Measurements from ENCODE around the gene PSKH1. TPM values are rescaled to one million over a fixed set of nuclear protein-coding genes. Genes with fewer than 3 reads are reported as not detected.

The PSKH1 gene
- total RNA-seq, 1 experiment from 2014 or later = 2.3 TPM

- DNase-seq (ENCODE audit: low read depth) = no peak
Observed at GRCh38 chr16:67940446-67941089, 47.5 kb downstream of the PSKH1 start.

GRCh38 chr16:67941469-67942199, 48.6 kb downstream of the PSKH1 start:
- no peak for DNase-seq (ENCODE audit: low read depth)

- DNase-seq (ENCODE audit: low read depth) = peak; percentile 38
Observed at GRCh38 chr16:67942200-67942509, 49.1 kb downstream of the PSKH1 start.

GRCh38 chr16:67942510-67943255, 49.6 kb downstream of the PSKH1 start:
- DNase-seq (ENCODE audit: low read depth) = no peak

GRCh38 chr16:67943256-67943618, 50.2 kb downstream of the PSKH1 start:
- DNase-seq (ENCODE audit: low read depth) = no peak

GRCh38 chr16:67943619-67944504, 50.8 kb downstream of the PSKH1 start, which contains the start of gene LCAT:
TSS of gene LCAT (minus strand) at chr16:67944120. CDS start at chr16:67944101, 19 bp downstream.
- no peak for DNase-seq (ENCODE audit: low read depth)

GRCh38 chr16:67944690-67945391, 51.8 kb downstream of the PSKH1 start:
- no peak for DNase-seq (ENCODE audit: low read depth)

GRCh38 chr16:67945392-67945933, 52.4 kb downstream of the PSKH1 start:
- no peak for DNase-seq (ENCODE audit: low read depth)

GRCh38 chr16:67946128-67946569, 53.1 kb downstream of the PSKH1 start:
- DNase-seq (ENCODE audit: low read depth) = no peak

- no peak for DNase-seq (ENCODE audit: low read depth)
Observed at GRCh38 chr16:67946966-67947558, 54.0 kb downstream of the PSKH1 start.

- DNase-seq (ENCODE audit: low read depth) = no peak
Observed at GRCh38 chr16:67948015-67948414, 55.0 kb downstream of the PSKH1 start.

GRCh38 chr16:67949645-67950044, 56.6 kb downstream of the PSKH1 start:
- no peak for DNase-seq (ENCODE audit: low read depth)

GRCh38 chr16:67950335-67950843, 57.3 kb downstream of the PSKH1 start:
- DNase-seq (ENCODE audit: low read depth) = no peak

- no peak for DNase-seq (ENCODE audit: low read depth)
Observed at GRCh38 chr16:67951485-67951884, 58.4 kb downstream of the PSKH1 start.

- DNase-seq (ENCODE audit: low read depth) = no peak
Observed at GRCh38 chr16:67953641-67954375, 60.8 kb downstream of the PSKH1 start.

- no peak for DNase-seq (ENCODE audit: low read depth)
Observed at GRCh38 chr16:67954421-67955196, 61.6 kb downstream of the PSKH1 start.

GRCh38 chr16:67957622-67958021, 64.6 kb downstream of the PSKH1 start:
- DNase-seq (ENCODE audit: low read depth) = no peak

- peak; percentile 66 for DNase-seq (ENCODE audit: low read depth)
Observed at GRCh38 chr16:67959536-67960329, 66.7 kb downstream of the PSKH1 start.
